ENCODE data around the gene TMEM80. TPM values are rescaled to one million over a fixed set of nuclear protein-coding genes. Genes with fewer than 3 reads are reported as not detected.
A peak's percentile ranks its signal among the peaks of the same experiment; 100 is the strongest.

The TMEM80 gene
- total and polyA plus RNA-seq, 10 of the 15 experiments (the other 5 are each of a cell fraction or from before 2014, with no cell fraction given) = 6.7 to 30.9 (median 20.7) TPM

- intact Hi-C loops (cut with micrococcal nuclease; ENCODE audit: unreplicated experiment) (no loop called here), in situ Hi-C loops (cut with MboI) (loop anchor here (10.0 kb wide), 1 partner anchor 65 kb away; no protein-coding TSS in a partner anchor)
- ATAC-seq (no peak), FAIRE-seq (no peak), DNase-seq (ENCODE audit: low read depth, low spot score) (no peak)
- H3K4me3 ChIP-seq = no peak overlapping the region
- H3K79me2 ChIP-seq (ENCODE audit: control insufficient read depth, insufficient read depth, low read length) = no peaks in the 10 kb centered on the region
- no peaks in the 10 kb centered on the region for H3K27me3 ChIP-seq (replicated peaks in 1 of 2; ENCODE audit: control insufficient read depth in 2 of 2, insufficient read depth in 2 of 2, low read length in 1 of 2)
- peak overlapping the region; percentile 52 for H3K27ac ChIP-seq (ENCODE audit: control insufficient read depth, insufficient read depth)
- TF ChIP-seq SRF (IDR thresholded peaks at IDR 0.05; ENCODE audit: low read depth in 2 of 2, low read length in 2 of 2) (no peak), POLR2A (IDR thresholded peaks at IDR 0.05; ENCODE audit: low read depth, low read length) (0 out of 2 replicates have a peak, but pooled peaks have one; percentile 28)
- POLR2A ChIA-PET = no interaction called here
- CTCF ChIA-PET = interaction anchor here (0.5 to 9.5 kb wide), 3 partner anchors 15 to 297 kb away, joined by 3 to 91 read pairs (median 3); no protein-coding TSS in a partner anchor
- H3K9me3 ChIP-seq (replicated peaks; ENCODE audit: control insufficient read depth, insufficient read depth, low read length) = no peaks in the 10 kb centered on the region
- 0 out of 2 replicates have a peak overlapping the region, but pooled peaks have one; percentile 13 for H3K9ac ChIP-seq (ENCODE audit: control insufficient read depth, insufficient read depth, low read length)
- peaks cover 13% of the 10 kb centered on the region for H3K4me1 ChIP-seq (ENCODE audit: control insufficient read depth, insufficient read depth, low read length)
- no TSS peak for BruUV-seq (replicated peaks)
- no peaks in the 10 kb centered on the region for H4K20me1 ChIP-seq (ENCODE audit: control insufficient read depth, insufficient read depth)
- peak overlapping the region; percentile 39; the same call in 1 of the 2 replicates for H2AFZ ChIP-seq (ENCODE audit: control insufficient read depth, low read depth, low read length)
- H3K4me2 ChIP-seq (ENCODE audit: control insufficient read depth, insufficient read depth) = no peak overlapping the region; the same call in 1 of the 2 replicates
- WGBS (ENCODE audit: insufficient coverage, insufficient replicate concordance, low lambda C conversion rate, missing lambda C conversion rate) = 53% methylated on average over 16 of the region's 16 CpGs
- RAD21 ChIA-PET (ENCODE audit: unreplicated experiment) = interaction anchor here (2.9 kb wide), 1 partner anchor 66 kb away, joined by 15 read pairs; no protein-coding TSS in a partner anchor
- SMC1A ChIA-PET (ENCODE audit: uncharacterized antibody, unreplicated experiment) = interaction anchor here (1.0 to 1.6 kb wide), 2 partner anchors 30 to 62 kb away, joined by 3 read pairs; no protein-coding TSS in a partner anchor
- H3K36me3 ChIP-seq (ENCODE audit: control insufficient read depth in 2 of 2, insufficient read depth in 2 of 2, low read length in 1 of 2) = peaks cover 9 to 15% of the 10 kb centered on the region in 2 experiments; a peak in 3 of 4 replicates
Observed at GRCh38 chr11:659532-660085, 36.0 kb upstream of the TMEM80 start.

DNA sequence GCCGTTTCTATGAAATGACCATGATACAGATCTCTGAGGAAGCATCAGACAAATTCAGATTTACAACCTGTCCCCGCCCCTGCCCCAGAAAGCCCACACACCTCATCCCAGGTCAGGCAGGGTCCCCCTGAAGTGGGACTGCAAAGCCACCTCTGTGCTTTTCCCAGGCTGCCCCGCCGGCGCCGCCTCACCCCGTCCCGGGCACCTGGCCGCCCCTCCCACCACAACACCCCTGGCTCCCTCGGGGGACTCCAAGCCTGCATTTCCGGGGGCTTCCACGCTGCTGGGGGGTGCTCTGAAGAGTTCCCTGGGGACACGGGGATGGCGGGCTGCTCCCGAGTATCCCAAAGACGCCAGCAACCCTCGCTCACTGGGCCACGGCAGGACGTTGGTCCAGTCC, 35.3 kb upstream of the TMEM80 start:
- 83% methylated on average over 19 of the region's 19 CpGs for WGBS (ENCODE audit: insufficient coverage, insufficient replicate concordance, low lambda C conversion rate, missing lambda C conversion rate)
- Histone ChIP-seq H3K9me3 (replicated peaks; ENCODE audit: control insufficient read depth, insufficient read depth, low read length) (no peaks in the 10 kb centered on the region), H3K27ac (ENCODE audit: control insufficient read depth, insufficient read depth) (no peak overlapping the region), H4K20me1 (ENCODE audit: control insufficient read depth, insufficient read depth) (no peaks in the 10 kb centered on the region), H3K9ac (ENCODE audit: control insufficient read depth, insufficient read depth, low read length) (no peak overlapping the region), H3K4me1 (ENCODE audit: control insufficient read depth, insufficient read depth, low read length) (peaks cover 13% of the 10 kb centered on the region), H3K36me3 (ENCODE audit: control insufficient read depth in 2 of 2, insufficient read depth in 2 of 2, low read length in 1 of 2) (peaks cover 9 to 15% of the 10 kb centered on the region in 2 experiments; a peak in 3 of 4 replicates), H3K4me3 (no peak overlapping the region), H3K27me3 (replicated peaks in 1 of 2; ENCODE audit: control insufficient read depth in 2 of 2, insufficient read depth in 2 of 2, low read length in 1 of 2) (no peaks in the 10 kb centered on the region), H3K79me2 (ENCODE audit: control insufficient read depth, insufficient read depth, low read length) (no peaks in the 10 kb centered on the region), H3K4me2 (ENCODE audit: control insufficient read depth, insufficient read depth) (no peak overlapping the region), H2AFZ (ENCODE audit: control insufficient read depth, low read depth, low read length) (no peak overlapping the region)
- BruUV-seq (replicated peaks) = no TSS peak
- in situ Hi-C loops (cut with MboI) (loop anchor here (10.0 kb wide), 1 partner anchor 65 kb away; no protein-coding TSS in a partner anchor), intact Hi-C loops (cut with micrococcal nuclease; ENCODE audit: unreplicated experiment) (no loop called here)
- CTCF ChIA-PET = interaction anchor here (9.5 kb wide), 1 partner anchor 64 kb away, joined by 91 read pairs; no protein-coding TSS in a partner anchor
- ATAC-seq (no peak), FAIRE-seq (no peak), DNase-seq (ENCODE audit: low read depth, low spot score) (no peak)
- SMC1A ChIA-PET (ENCODE audit: uncharacterized antibody, unreplicated experiment) = interaction anchor here (1.0 to 1.6 kb wide), 2 partner anchors 31 to 61 kb away, joined by 3 read pairs; no protein-coding TSS in a partner anchor
- POLR2A ChIA-PET = interaction anchor here (0.9 kb wide), 1 partner anchor 62 kb away, joined by 3 read pairs; no protein-coding TSS in a partner anchor
- RAD21 ChIA-PET (ENCODE audit: unreplicated experiment) = interaction anchor here (2.9 to 3.1 kb wide), 2 partner anchors 62 to 66 kb away, joined by 10 to 15 read pairs; no protein-coding TSS in a partner anchor
- TF ChIP-seq YY1 (IDR thresholded peaks at IDR 0.05; ENCODE audit: low read depth, low read length) = no peak
- TF ChIP-seq HDAC2 (IDR thresholded peaks at IDR 0.05) = no peak
- no peak for TF ChIP-seq IRF4 (IDR thresholded peaks at IDR 0.05; ENCODE audit: low read depth, low read length)
- TF ChIP-seq, protein P1, sequence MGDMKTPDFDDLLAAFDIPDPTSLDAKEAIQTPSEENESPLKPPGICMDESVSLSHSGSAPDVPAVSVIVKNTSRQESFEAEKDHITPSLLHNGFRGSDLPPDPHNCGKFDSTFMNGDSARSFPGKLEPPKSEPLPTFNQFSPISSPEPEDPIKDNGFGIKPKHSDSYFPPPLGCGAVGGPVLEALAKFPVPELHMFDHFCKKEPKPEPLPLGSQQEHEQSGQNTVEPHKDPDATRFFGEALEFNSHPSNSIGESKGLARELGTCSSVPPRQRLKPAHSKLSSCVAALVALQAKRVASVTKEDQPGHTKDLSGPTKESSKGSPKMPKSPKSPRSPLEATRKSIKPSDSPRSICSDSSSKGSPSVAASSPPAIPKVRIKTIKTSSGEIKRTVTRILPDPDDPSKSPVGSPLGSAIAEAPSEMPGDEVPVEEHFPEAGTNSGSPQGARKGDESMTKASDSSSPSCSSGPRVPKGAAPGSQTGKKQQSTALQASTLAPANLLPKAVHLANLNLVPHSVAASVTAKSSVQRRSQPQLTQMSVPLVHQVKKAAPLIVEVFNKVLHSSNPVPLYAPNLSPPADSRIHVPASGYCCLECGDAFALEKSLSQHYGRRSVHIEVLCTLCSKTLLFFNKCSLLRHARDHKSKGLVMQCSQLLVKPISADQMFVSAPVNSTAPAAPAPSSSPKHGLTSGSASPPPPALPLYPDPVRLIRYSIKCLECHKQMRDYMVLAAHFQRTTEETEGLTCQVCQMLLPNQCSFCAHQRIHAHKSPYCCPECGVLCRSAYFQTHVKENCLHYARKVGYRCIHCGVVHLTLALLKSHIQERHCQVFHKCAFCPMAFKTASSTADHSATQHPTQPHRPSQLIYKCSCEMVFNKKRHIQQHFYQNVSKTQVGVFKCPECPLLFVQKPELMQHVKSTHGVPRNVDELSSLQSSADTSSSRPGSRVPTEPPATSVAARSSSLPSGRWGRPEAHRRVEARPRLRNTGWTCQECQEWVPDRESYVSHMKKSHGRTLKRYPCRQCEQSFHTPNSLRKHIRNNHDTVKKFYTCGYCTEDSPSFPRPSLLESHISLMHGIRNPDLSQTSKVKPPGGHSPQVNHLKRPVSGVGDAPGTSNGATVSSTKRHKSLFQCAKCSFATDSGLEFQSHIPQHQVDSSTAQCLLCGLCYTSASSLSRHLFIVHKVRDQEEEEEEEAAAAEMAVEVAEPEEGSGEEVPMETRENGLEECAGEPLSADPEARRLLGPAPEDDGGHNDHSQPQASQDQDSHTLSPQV (IDR thresholded peaks at IDR 0.05) = no peak
- no peak for TF ChIP-seq TCF12 (IDR thresholded peaks at IDR 0.05; ENCODE audit: low read depth, low read length)
- TF ChIP-seq PAX8 (IDR thresholded peaks at IDR 0.05) = no peak
- no peak for TF ChIP-seq RFX5 (IDR thresholded peaks at IDR 0.05; ENCODE audit: low read depth, low read length)
- no peak for TF ChIP-seq NBN (IDR thresholded peaks at IDR 0.05)
- TF ChIP-seq CHD4 (IDR thresholded peaks at IDR 0.05) = no peak
- TF ChIP-seq SUPT20H (IDR thresholded peaks at IDR 0.05; ENCODE audit: borderline replicate concordance, control insufficient read depth, low read depth, low read length) = no peak
- TF ChIP-seq NR2C1 (IDR thresholded peaks at IDR 0.05) = no peak
- TF ChIP-seq CBFB (IDR thresholded peaks at IDR 0.05; ENCODE audit: low read depth) = no peak

Data from GM12878 (cell line).